ENCODE data around the gene UQCRH.
"Not testable (repeated sequence)": the region's sequence is repeated elsewhere in the genome, so short reads cannot be mapped to it uniquely, and the experiment has no call there.

UQCRH gene

DNA sequence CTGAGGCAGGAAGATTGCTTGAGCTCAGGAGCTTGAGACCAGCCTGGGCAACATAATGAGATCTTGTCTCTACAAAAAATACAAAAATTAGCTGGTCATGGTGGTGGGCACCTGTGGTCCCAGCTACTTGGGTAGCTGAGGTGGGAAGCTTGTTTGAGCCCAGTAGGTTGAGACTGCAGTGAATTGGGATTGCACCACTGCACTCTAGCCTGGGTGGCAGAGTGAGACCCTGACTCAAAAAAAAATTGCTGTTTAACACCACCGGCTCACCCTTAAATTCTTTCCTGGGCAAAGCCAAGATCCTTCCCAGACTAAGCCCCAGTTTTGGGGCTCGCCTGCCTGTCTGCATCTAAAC lies 30.5 kb downstream of the UQCRH start:
- no peak for DNase-seq

DNA sequence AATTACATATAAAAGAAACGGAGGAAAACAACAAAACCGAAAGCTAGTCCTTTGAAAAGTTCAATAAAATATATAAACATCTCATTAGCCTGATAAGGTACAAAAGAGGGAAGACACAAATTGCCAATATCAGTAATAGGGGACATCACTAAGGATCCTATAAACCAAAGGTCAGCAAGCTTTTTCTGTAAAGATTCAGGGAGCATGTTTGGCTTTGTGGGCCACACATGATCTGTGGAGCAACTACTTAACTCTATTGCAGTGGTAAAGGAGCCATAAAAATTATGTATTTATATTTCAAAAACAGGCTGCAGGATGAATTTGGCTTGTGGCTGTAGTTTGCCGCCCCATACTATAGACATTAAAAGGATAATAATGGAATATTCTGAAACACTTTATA lies 31.6 kb downstream of the UQCRH start:
- no peak for DNase-seq

DNA sequence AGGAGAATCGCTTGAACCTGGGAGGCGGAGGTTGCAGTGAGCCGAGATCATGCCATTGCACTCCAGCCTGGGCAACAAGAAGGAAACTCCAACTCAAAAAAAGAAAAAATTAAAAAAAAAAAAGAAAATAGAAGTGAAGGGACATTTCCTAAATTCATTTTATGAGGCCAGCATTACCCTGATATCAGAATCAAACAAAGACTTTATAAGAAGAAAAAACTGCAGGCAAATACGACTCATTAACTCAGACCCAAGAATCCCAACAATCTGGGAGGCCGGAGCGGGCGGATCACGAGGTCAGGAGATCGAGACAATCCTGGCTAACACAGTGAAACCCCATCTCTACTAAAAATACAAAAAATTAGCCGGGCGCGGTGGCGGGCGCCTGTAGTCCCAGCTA lies 33.9 kb downstream of the UQCRH start:
- DNase-seq: not testable (repeated sequence)

GRCh38 chr1:46340404-46341221 lies 37.1 kb downstream of the UQCRH start, which contains the start of gene NSUN4:
Gene NSUN4, plus strand, starts transcription at chr1:46340807. Its CDS starts 20 bp downstream, at chr1:46340827.
- peak; percentile 74 for DNase-seq

- no peak for DNase-seq
These were observed 38.0 kb downstream of the UQCRH start for GRCh38 chr1:46341222-46342083.

DNA sequence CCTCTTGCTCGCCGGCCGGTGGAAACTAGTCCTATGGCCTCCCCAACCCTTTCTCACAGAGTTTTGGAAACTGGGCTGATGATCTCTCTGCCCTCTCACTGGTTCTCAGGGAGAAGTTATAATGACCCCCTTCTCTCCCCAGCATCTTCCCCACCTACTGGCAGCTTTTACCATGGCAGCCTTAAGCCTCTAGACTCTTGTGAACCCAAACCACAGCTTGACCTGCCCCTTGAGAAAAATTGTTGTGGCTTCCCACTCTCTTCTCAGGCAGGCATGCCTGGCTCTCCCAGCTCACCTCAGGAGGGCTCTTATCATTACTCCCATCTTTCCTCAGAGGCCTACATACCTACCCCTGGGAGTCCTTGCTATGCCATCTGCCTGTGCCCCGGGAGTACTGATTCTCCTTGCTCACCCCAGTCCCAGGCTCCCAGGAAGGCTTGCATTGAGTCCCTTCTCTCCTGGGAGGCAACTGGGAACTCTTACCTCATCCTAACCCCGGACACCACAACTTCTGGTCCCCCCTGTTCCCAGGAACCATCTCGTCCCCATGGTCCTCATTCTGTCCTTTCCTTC lies 38.7 kb downstream of the UQCRH start:
- DNase-seq: no peak

- DNase-seq: no peak
These were observed 39.3 kb downstream of the UQCRH start for GRCh38 chr1:46342677-46343350.

- no peak for DNase-seq
These were observed 39.8 kb downstream of the UQCRH start for GRCh38 chr1:46343351-46343695.

- DNase-seq: no peak
These were observed 40.2 kb downstream of the UQCRH start for GRCh38 chr1:46343705-46344104.

DNA sequence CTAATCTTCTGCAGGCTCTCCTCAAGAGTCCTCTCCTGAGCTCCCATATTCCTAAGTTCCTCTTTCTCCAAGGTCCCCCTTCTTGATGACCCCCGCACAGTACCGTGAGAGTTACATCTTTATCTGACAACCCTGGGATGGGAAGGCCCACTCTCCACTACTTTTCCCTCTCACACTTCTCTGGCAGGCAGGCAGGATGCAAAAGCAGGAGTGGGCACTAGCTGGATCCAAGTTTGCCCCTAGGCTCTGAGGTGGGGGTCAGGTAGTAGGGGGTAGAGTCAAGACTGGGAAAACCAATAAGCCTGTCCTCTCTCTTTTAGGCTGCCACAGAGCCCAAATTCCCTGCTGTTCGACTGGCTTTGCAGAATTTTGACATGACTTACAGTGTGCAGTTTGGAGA lies 41.0 kb downstream of the UQCRH start:
- DNase-seq: no peak

- no peak for DNase-seq
These were observed 41.8 kb downstream of the UQCRH start for GRCh38 chr1:46345281-46345680.

DNA sequence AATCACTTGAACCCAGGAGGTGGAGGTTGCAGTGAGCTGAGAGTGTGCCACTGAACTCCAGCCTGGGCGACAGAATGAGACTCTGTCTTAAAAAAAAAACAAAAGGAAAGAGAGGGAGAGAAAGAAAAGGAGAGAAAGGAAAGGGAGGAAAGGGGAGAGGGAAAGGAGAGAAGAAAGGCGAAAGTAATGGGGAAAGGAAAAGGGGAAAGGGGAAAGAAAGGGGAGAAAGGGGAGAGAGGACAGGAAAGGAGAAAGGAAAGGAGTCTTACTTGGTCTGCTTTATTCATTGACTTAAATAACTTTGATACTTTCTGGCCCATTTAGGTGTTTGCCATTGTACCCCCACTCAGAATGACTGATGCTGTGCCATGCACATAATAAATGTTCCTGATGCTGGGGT lies 48.9 kb downstream of the UQCRH start:
- DNase-seq: no peak

DNA sequence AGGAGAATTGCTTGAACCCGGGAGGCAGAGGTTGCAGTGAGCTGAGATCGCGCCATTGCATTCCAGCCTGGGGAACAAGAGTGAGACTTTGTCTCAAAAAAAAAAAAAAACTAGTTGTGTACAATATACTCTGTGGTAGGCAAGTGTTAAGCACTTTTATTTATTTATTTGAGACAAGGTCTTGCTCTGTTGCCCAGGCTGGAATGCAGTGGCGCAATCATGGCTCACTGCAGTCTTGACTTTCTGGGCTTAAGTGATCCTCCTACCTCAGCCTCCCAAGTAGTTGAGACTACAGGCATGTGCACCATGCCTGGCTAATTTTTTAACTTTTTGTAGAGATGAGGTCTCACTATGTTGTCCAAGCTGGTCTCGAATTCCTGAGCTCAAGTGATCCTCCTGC lies 52.4 kb downstream of the UQCRH start:
- not testable (repeated sequence) for DNase-seq

DNA sequence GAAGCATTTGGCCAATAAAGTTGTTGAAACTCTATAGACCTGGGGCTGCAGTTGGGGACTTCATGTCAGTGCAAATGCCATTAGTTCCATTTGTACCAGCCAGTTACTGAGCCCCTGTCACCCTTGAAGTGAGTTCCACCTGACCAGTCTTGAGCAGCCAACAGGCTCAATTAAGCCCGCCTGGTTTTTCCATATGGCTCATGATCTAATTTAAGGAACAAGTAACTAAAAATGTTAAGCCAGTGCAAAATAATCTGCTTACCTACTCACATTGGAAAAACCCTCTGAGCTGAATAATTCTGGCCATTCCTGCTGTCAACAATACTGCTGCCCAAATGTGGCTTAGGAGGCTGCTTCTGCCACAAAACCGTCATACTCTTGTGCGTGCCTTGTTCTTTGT lies 58.7 kb downstream of the UQCRH start:
- no peak for DNase-seq

DNA sequence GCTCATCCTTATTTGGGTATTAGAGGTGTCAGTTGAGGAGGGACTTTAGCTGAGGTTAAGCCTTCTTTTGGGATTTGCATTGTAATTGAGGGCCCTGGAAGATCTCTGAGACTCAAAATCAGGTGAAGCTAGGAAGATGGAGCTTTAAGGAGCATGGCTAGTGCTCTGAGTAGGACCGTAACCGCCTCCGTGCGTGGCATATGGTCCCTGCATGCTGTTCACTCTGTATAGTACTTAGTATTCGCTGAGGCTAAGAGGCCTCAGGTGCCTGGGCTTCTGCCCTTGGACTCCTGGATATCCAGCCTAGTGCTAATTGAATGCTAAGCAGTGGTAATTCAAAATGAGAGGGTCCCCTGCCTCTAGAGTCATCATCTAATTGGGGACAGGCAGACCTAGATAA lies 59.6 kb downstream of the UQCRH start:
- no peak for DNase-seq

GRCh38 chr1:46364612-46365011 lies 61.1 kb downstream of the UQCRH start:
- no peak for DNase-seq

DNA sequence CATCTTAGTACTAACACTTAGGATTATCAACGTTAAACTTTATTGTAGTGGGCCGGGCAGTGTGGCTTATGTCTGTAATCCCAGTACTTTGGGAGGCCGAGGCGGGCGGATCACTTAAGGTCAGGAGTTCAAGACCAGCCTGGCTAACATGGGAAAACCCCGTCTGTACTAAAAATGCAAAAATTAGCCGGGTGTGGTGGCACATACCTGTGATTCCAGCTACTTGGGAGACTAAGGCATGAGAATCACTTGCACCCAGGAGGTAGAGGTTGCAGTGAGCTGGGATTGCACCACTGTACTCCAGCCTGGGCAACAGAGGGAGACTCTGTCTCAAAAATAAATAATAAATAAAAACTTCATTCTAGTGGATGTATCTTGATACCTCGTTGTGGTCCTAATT lies 62.3 kb downstream of the UQCRH start:
- DNase-seq: not testable (repeated sequence)
